K562 (cell line): Measurements from ENCODE around the gene PRDM4.

Experiments used
- RAD21 ChIP-seq, 2 experiments: fragments of 250-450 bp in 1 of 2; fragments of 450-650 bp in 1 of 2; sonication (Bioruptor Pico) in 1 of 2; formaldehyde crosslinking in 1 of 2; IDR thresholded peaks in 1 of 2; conservative IDR thresholded peaks in 1 of 2; 2 replicates each; pipeline versions ENCODE4 v1.4.0 to v1.8.0; 2020 to 2022; ENCODE audit warnings: mild to moderate bottlenecking in 2 of 2, moderate library complexity in 1 of 2
- SMARCA4 ChIP-seq: fragments of 450-650 bp; IDR thresholded peaks from 2 replicates; pipeline ENCODE4 v1.6.1; 2016
- XRCC5 ChIP-seq: fragments of 200-400 bp; formaldehyde crosslinking; IDR thresholded peaks from 2 replicates; pipeline ENCODE4 v1.6.1; 2017; ENCODE audit warnings: low read depth, mild to moderate bottlenecking, low read length
- TF ChIP-seq, protein P1 (sequence below): fragments of 250-450 bp; sonication (Bioruptor Pico); IDR thresholded peaks from 2 replicates; pipeline ENCODE4 v1.8.0; 2021; ENCODE audit warnings: moderate library complexity, mild to moderate bottlenecking, inconsistent platforms

DNA sequence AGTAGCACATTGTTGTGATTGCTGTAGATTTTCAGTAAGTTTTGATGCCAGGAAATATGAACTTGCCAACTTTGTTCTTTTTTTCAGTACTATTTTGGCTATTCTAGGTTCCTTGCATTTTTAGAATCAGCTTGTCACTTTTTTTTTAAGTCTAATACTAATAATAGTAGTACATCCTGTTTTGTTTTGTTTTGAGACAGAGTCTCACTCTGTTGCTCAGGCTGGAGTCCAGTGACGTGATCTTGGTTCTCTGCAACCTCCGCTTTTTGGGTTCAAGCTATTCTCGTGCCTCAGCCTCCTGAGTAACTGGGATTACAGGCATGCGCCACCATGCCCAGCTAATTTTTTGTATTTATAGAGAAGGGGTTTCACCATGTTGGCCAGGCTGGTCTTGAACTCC, 58.8 kb downstream of the PRDM4 start:
- no peak for TF ChIP-seq XRCC5
- TF ChIP-seq RAD21 (CRISPR knock-in tag; conservative IDR thresholded peaks at IDR 0.05 in 1 of 2, IDR thresholded peaks at IDR 0.05 in 1 of 2), result no peak
- no peak for TF ChIP-seq SMARCA4
- TF ChIP-seq, protein P1, sequence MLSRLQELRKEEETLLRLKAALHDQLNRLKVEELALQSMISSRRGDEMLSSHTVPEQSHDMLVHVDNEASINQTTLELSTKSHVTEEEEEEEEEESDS (CRISPR knock-in tag), result no peak
